Stimulated activated CD4-positive, alpha-beta T cell treated with anti-CD3 and anti-CD28 coated beads, Interleukin-12 subunit alpha, Interleukin-12 subunit beta, amount 100 ng/mL, for 4 hours (primary cell): Measurements from ENCODE around the gene ZNF329.
A peak's percentile ranks its signal among the peaks of the same experiment; 100 is the strongest.

Experiments
- DNase-seq: peaks from one replicate; pipeline ENCODE4 v3.0.0-alpha.2; 2020

ZNF329 gene

GRCh38 chr19:58118979-58119733 lies 31.4 kb downstream of the ZNF329 start:
- no peak for DNase-seq

- no peak for DNase-seq
Observed at GRCh38 chr19:58117841-58118575, 32.6 kb downstream of the ZNF329 start.

- no peak for DNase-seq
Observed at GRCh38 chr19:58108546-58108817, 42.1 kb downstream of the ZNF329 start.

- no peak for DNase-seq
Observed at GRCh38 chr19:58107778-58108545, 42.6 kb downstream of the ZNF329 start.

GRCh38 chr19:58098682-58098998 lies 51.9 kb downstream of the ZNF329 start:
- no peak for DNase-seq

GRCh38 chr19:58097781-58098681 lies 52.6 kb downstream of the ZNF329 start, which contains the start of gene ZSCAN18:
Gene ZSCAN18 (minus strand): TSS chr19:58098231. CDS start chr19:58090267, 7,964 bp downstream.
- peak; percentile 92 for DNase-seq

GRCh38 chr19:58097349-58097748 lies 53.2 kb downstream of the ZNF329 start:
- DNase-seq, result no peak

- DNase-seq, result no peak
Observed at GRCh38 chr19:58096884-58097283, 53.7 kb downstream of the ZNF329 start.

- no peak for DNase-seq
Observed at GRCh38 chr19:58095328-58095727, 55.3 kb downstream of the ZNF329 start.

GRCh38 chr19:58093071-58093470 lies 57.5 kb downstream of the ZNF329 start:
- no peak for DNase-seq

- DNase-seq, result no peak
Observed at GRCh38 chr19:58091251-58091995, 59.2 kb downstream of the ZNF329 start.

GRCh38 chr19:58089846-58090245 lies 60.7 kb downstream of the ZNF329 start:
- DNase-seq, result no peak

- no peak for DNase-seq
Observed at GRCh38 chr19:58088521-58089052, 62.0 kb downstream of the ZNF329 start.

- DNase-seq, result no peak
Observed at GRCh38 chr19:58086825-58087710, 63.5 kb downstream of the ZNF329 start.

GRCh38 chr19:58085348-58085875 lies 65.2 kb downstream of the ZNF329 start:
- DNase-seq, result no peak

- DNase-seq, result no peak
Observed at GRCh38 chr19:58084596-58085347, 65.8 kb downstream of the ZNF329 start.

GRCh38 chr19:58083021-58083420 lies 67.6 kb downstream of the ZNF329 start:
- no peak for DNase-seq

GRCh38 chr19:58079792-58080191 lies 70.8 kb downstream of the ZNF329 start:
- no peak for DNase-seq
